H1 (cell line): ENCODE data around the gene SLC12A5. TPM values are rescaled to one million over a fixed set of nuclear protein-coding genes. Genes with fewer than 3 reads are reported as not detected.

ENCODE experiments used
- CTCF ChIA-PET: fragments of 300-600 bp; sonication (Branson Sonifier 250); formaldehyde crosslinking; loops from one replicate; lab custom pipeline; 2021; ENCODE audit not compliant: partially characterized antibody; lab: Charles Lee
- POLR2A ChIA-PET: fragments of 300-600 bp; sonication (Branson Sonifier 250); formaldehyde crosslinking; loops from one replicate; lab custom pipeline; 2021; ENCODE audit warnings: inconsistent platforms; ENCODE audit not compliant: partially characterized antibody; lab: Charles Lee
- DNase-seq, 2 experiments: peaks; one replicate each; pipeline versions ENCODE4 v3.0.0 to v3.0.0-alpha.2; 2010 to 2022; ENCODE audit warnings: low spot score in 2 of 2, low read depth in 1 of 2, mixed read lengths in 1 of 2
- FAIRE-seq: peaks from 2 replicates; lab custom pipeline; 2011; peaks lifted over from hg19 to GRCh38; lab: Jason Lieb, UNC
- H2AFZ ChIP-seq: 2 replicates; pipeline ENCODE4 v1.8.1; 2012; ENCODE audit warnings: low read length, inconsistent platforms
- H2AK5ac ChIP-seq: 2 replicates; pipeline ENCODE4 v1.6.1; 2013; ENCODE audit warnings: low read depth, low read length
- H2BK120ac ChIP-seq: replicated peaks from 2 replicates; pipeline ENCODE3; 2013; ENCODE audit warnings: low read depth, low read length, inconsistent platforms
- H2BK12ac ChIP-seq: 2 replicates; pipeline ENCODE4 v1.6.1; 2013; ENCODE audit warnings: low read depth, low read length
- H2BK15ac ChIP-seq: 2 replicates; pipeline ENCODE4 v1.6.1; 2013; ENCODE audit warnings: low read length
- H2BK20ac ChIP-seq: 2 replicates; pipeline ENCODE4 v1.6.1; 2013; ENCODE audit warnings: low read length
- H2BK5ac ChIP-seq: 2 replicates; pipeline ENCODE4 v1.6.1; 2013; ENCODE audit warnings: low read depth, low read length
- H3K14ac ChIP-seq: 2 replicates; pipeline ENCODE4 v1.6.1; 2013; ENCODE audit warnings: inconsistent platforms; ENCODE audit not compliant: insufficient read length
- H3K18ac ChIP-seq: 2 replicates; pipeline ENCODE4 v1.6.1; 2013; ENCODE audit warnings: low read length; ENCODE audit errors: extremely low read depth
- H3K23ac ChIP-seq: 2 replicates; pipeline ENCODE4 v1.6.1; 2013; ENCODE audit warnings: inconsistent platforms; ENCODE audit not compliant: insufficient read length
- H3K23me2 ChIP-seq: 2 replicates; pipeline ENCODE4 v1.6.1; 2013; ENCODE audit warnings: low read depth, low read length
- H3K27ac ChIP-seq: 2 replicates; pipeline ENCODE4 v1.6.1; 2011; ENCODE audit warnings: low read depth, low read length, inconsistent platforms
- H3K27me3 ChIP-seq, 4 experiments: replicated peaks in 1 of 4; 1 replicate in 1 of 4; 2 replicates in 3 of 4; pipeline versions ENCODE4 v1.6.1 to v1.8.1; 2011 to 2013; ENCODE audit warnings: low read length in 3 of 4, mild to moderate bottlenecking in 3 of 4, inconsistent platforms in 2 of 4, mixed read lengths in 2 of 4, moderate library complexity in 1 of 4; ENCODE audit not compliant: control insufficient read depth in 3 of 4, insufficient read depth in 3 of 4; ENCODE audit errors: extremely low read depth in 1 of 4
- H3K36me3 ChIP-seq, 4 experiments: 2 replicates each; pipeline versions ENCODE4 v1.6.1 to v1.8.1; 2011 to 2013; ENCODE audit warnings: mild to moderate bottlenecking in 4 of 4, low read length in 3 of 4, moderate library complexity in 2 of 4, control low read depth in 1 of 4, inconsistent platforms in 1 of 4; ENCODE audit not compliant: insufficient read depth in 4 of 4, control insufficient read depth in 2 of 4
- H3K4ac ChIP-seq: replicated peaks from 2 replicates; pipeline ENCODE3; 2013; ENCODE audit warnings: low read length, low read depth, mixed read lengths, inconsistent platforms; ENCODE audit not compliant: insufficient read length
- H3K4me1 ChIP-seq, 4 experiments: replicated peaks in 1 of 4; 1 replicate in 1 of 4; 2 replicates in 3 of 4; pipeline versions ENCODE4 v1.6.1 to v1.8.1; 2011 to 2013; ENCODE audit warnings: low read length in 3 of 4, inconsistent platforms in 2 of 4, mixed read lengths in 1 of 4; ENCODE audit not compliant: insufficient read depth in 4 of 4, control insufficient read depth in 3 of 4
- H3K4me2 ChIP-seq, 2 experiments: 2 replicates each; pipeline versions ENCODE4 v1.6.1 to v1.8.1; 2011 to 2013; ENCODE audit warnings: low read depth in 2 of 2, low read length in 2 of 2, control low read depth in 1 of 2, inconsistent platforms in 1 of 2, mild to moderate bottlenecking in 1 of 2; ENCODE audit not compliant: insufficient read depth in 1 of 2
- H3K4me3 ChIP-seq, 4 experiments: fragments of 200-600, 300-600 bp in 1 of 4; sonication (generic), shearing (Covaris generic), sonication (Bioruptor Twin) in 1 of 4; 2 replicates each; pipeline versions ENCODE4 v1.5.1 to v1.8.1; 2011 to 2016; ENCODE audit warnings: low read length in 4 of 4, low read depth in 3 of 4, control low read depth in 2 of 4, inconsistent platforms in 2 of 4, mild to moderate bottlenecking in 2 of 4, mixed read lengths in 1 of 4, moderate library complexity in 1 of 4; ENCODE audit not compliant: insufficient read depth in 2 of 4; ENCODE audit errors: extremely low read depth in 1 of 4
- H3K56ac ChIP-seq: replicated peaks from 2 replicates; pipeline ENCODE3; 2013; ENCODE audit warnings: low read depth, mild to moderate bottlenecking, mixed read lengths, low read length, inconsistent platforms; ENCODE audit not compliant: insufficient read length
- H3K79me1 ChIP-seq: 2 replicates; pipeline ENCODE4 v1.6.1; 2013; ENCODE audit warnings: low read depth, low read length, control low read depth
- H3K79me2 ChIP-seq, 2 experiments: 2 replicates each; pipeline versions ENCODE4 v1.6.1 to v1.8.1; 2012 to 2013; ENCODE audit warnings: low read length in 2 of 2, mild to moderate bottlenecking in 2 of 2, inconsistent platforms in 1 of 2; ENCODE audit not compliant: insufficient read depth in 2 of 2, control insufficient read depth in 1 of 2
- H3K9ac ChIP-seq, 4 experiments: replicated peaks in 1 of 4; 1 replicate in 1 of 4; 2 replicates in 3 of 4; pipeline versions ENCODE4 v1.6.1 to v1.8.1; 2011 to 2013; ENCODE audit warnings: low read depth in 3 of 4, low read length in 3 of 4, control low read depth in 2 of 4, mild to moderate bottlenecking in 2 of 4, moderate library complexity in 2 of 4, inconsistent platforms in 1 of 4; ENCODE audit errors: extremely low read depth in 1 of 4
- H3K9me3 ChIP-seq, 2 experiments: 2 replicates each; pipeline versions ENCODE4 v1.6.1 to v1.8.1; 2012 to 2013; ENCODE audit warnings: mild to moderate bottlenecking in 2 of 2, moderate library complexity in 2 of 2, control low read depth in 1 of 2, inconsistent platforms in 1 of 2, low read depth in 1 of 2, low read length in 1 of 2, mixed read lengths in 1 of 2; ENCODE audit not compliant: insufficient read depth in 2 of 2
- H4K20me1 ChIP-seq, 2 experiments: replicated peaks in 1 of 2; 2 replicates each; pipeline versions ENCODE3 to v1.8.1; 2011 to 2013; ENCODE audit warnings: inconsistent platforms in 2 of 2, low read length in 2 of 2, mild to moderate bottlenecking in 1 of 2; ENCODE audit not compliant: insufficient read depth in 2 of 2, control insufficient read depth in 1 of 2
- H4K5ac ChIP-seq: 2 replicates; pipeline ENCODE4 v1.6.1; 2013; ENCODE audit warnings: low read length, low read depth, mixed read lengths, inconsistent platforms; ENCODE audit not compliant: insufficient read length
- H4K8ac ChIP-seq: 2 replicates; pipeline ENCODE4 v1.8.0; 2013; ENCODE audit warnings: mild to moderate bottlenecking, moderate library complexity, low read length, inconsistent platforms; ENCODE audit not compliant: insufficient read depth; ENCODE audit errors: extremely low read depth
- H4K91ac ChIP-seq: replicated peaks from 2 replicates; pipeline ENCODE3; 2013; ENCODE audit warnings: low read length, mixed read lengths, inconsistent platforms; ENCODE audit not compliant: insufficient read length
- ATF3 ChIP-seq: IDR thresholded peaks from 2 replicates; pipeline ENCODE4 v1.6.1; 2011; ENCODE audit warnings: low read depth, mild to moderate bottlenecking, low read length; ENCODE audit not compliant: insufficient read depth
- BCL11A ChIP-seq, 2 experiments: IDR thresholded peaks; one replicate each; pipeline ENCODE4 v1.6.1; 2011; ENCODE audit warnings: low read depth in 2 of 2, low read length in 2 of 2, mild to moderate bottlenecking in 2 of 2
- CHD2 ChIP-seq: IDR thresholded peaks from 2 replicates; pipeline ENCODE4 v1.6.1; 2012; ENCODE audit warnings: low read length, improper control_type of control experiment
- EZH2 ChIP-seq: fragments of 200-600 bp; sonication (generic); IDR thresholded peaks from 2 replicates; pipeline ENCODE4 v1.7.1; 2012; ENCODE audit warnings: low read depth, mild to moderate bottlenecking, moderate library complexity, low read length, inconsistent platforms; ENCODE audit not compliant: severe bottlenecking
- HDAC6 ChIP-seq: IDR thresholded peaks from one replicate; pipeline ENCODE4 v1.7.1; 2012; ENCODE audit warnings: low read depth, mild to moderate bottlenecking, inconsistent platforms, low read length, moderate library complexity
- MAFK ChIP-seq: IDR thresholded peaks from 2 replicates; pipeline ENCODE4 v1.6.1; 2012; ENCODE audit warnings: low read depth, mild to moderate bottlenecking, improper control_type of control experiment, low read length
- PHF8 ChIP-seq: fragments of 200-600 bp; sonication (generic); conservative IDR thresholded peaks from 2 replicates; pipeline ENCODE4 v1.7.1; 2012; ENCODE audit warnings: low read depth, mild to moderate bottlenecking, inconsistent platforms, low read length, moderate library complexity
- POLR2AphosphoS5 ChIP-seq: IDR thresholded peaks from 2 replicates; pipeline ENCODE4 v1.6.1; 2011; ENCODE audit warnings: low read depth, low read length
- RNF2 ChIP-seq: fragments of 200-900, 300-1000 bp; sonication (generic); IDR thresholded peaks from 2 replicates; pipeline ENCODE4 v1.7.1; 2016; ENCODE audit warnings: borderline replicate concordance, low read depth, mild to moderate bottlenecking, antibody characterized with exemption, low read length; ENCODE audit not compliant: poor library complexity, severe bottlenecking; ENCODE audit errors: missing control alignments
- SIN3A ChIP-seq, 2 experiments: IDR thresholded peaks in 1 of 2; conservative IDR thresholded peaks in 1 of 2; 2 replicates each; pipeline ENCODE4 v1.6.1; 2011 to 2012; ENCODE audit warnings: low read length in 2 of 2, improper control_type of control experiment in 1 of 2, low read depth in 1 of 2, mild to moderate bottlenecking in 1 of 2
- SRF ChIP-seq: IDR thresholded peaks from 2 replicates; pipeline ENCODE4 v1.6.1; 2011; ENCODE audit warnings: mild to moderate bottlenecking, low read depth, low read length, moderate library complexity
- TAF1 ChIP-seq: IDR thresholded peaks from 2 replicates; pipeline ENCODE4 v1.6.1; 2011; ENCODE audit warnings: mild to moderate bottlenecking, low read depth, low read length
- WGBS, 2 experiments: shearing (Covaris generic) in 1 of 2; methylation state at CpG; one replicate each; pipeline versions ENCODE4 v1.1.6 to v1.1.7; 2013 to 2015; ENCODE audit warnings: low lambda C conversion rate in 2 of 2, mixed read lengths in 2 of 2, inconsistent platforms in 1 of 2, low coverage in 1 of 2, missing lambda C conversion rate in 1 of 2; ENCODE audit not compliant: insufficient replicate concordance in 2 of 2, insufficient coverage in 1 of 2, insufficient read length in 1 of 2; ENCODE audit errors: extremely low coverage in 1 of 2, missing lambda C conversion rate in 1 of 2; 5-methylcytosine and 5-hydroxymethylcytosine counted together
- polyA plus RNA-seq, 7 experiments: library from polyadenylated mRNA; depleted of rRNA in 3 of 7; stranded (reverse) in 5 of 7; unstranded in 2 of 7; fragments of >200 nt in 5 of 7; fragments of 200-250 nt in 2 of 7; gene quantifications; 1 replicate in 5 of 7; 2 replicates in 1 of 7; 4 replicates in 1 of 7; pipeline versions ENCODE4 v1.2.1 to v1.2.3, GENCODE V29; 2011 to 2013; ENCODE audit warnings: missing spikeins in 2 of 7, mixed read lengths in 2 of 7
- total RNA-seq: library from RNA; stranded (reverse); fragmentation: NEBNext Ultra II Directional; extraction: Animal tissue kit (Norgen Biotek cat#: 25700); gene quantifications from 2 replicates; pipeline ENCODE4 v1.2.1, GENCODE V29; 2021

The SLC12A5 gene
- total and polyA plus RNA-seq, 2 of the 8 experiments (the other 6 are each of a cell fraction or from before 2014, with no cell fraction given), result 1.9 to 7.3 TPM

GRCh38 chr20:46084805-46085178, 55.8 kb downstream of the SLC12A5 start:
- no peak overlapping the region for H4K5ac ChIP-seq
- no peak overlapping the region for H3K27ac ChIP-seq
- H3K79me1 ChIP-seq, result peaks cover 5% of the 10 kb centered on the region; the same call in 1 of the 2 replicates
- no peaks in the 10 kb centered on the region; the same call in 1 of the 2 replicates for H3K23me2 ChIP-seq
- no peak overlapping the region for H3K9ac ChIP-seq
- no peak overlapping the region for H4K91ac ChIP-seq
- H2BK5ac ChIP-seq, result no peak overlapping the region
- ChIA-PET POLR2A (interaction anchor here (0.6 to 3.0 kb wide), 5 partner anchors 11 to 1596 kb away, joined by 3 to 8 read pairs (median 3); no protein-coding TSS in a partner anchor), CTCF (interaction anchor here (0.5 to 1.2 kb wide), 6 partner anchors 10 to 88 kb away, joined by 3 to 5 read pairs (median 3); no protein-coding TSS in a partner anchor)
- H3K27me3 ChIP-seq, result no peaks in the 10 kb centered on the region
- H3K4ac ChIP-seq, result no peak overlapping the region
- no peak overlapping the region; the same call in 1 of the 2 replicates for H2BK20ac ChIP-seq
- H3K9me3 ChIP-seq, result no peaks in the 10 kb centered on the region
- H3K4me1 ChIP-seq, result peaks cover 0 to 6% (median 2%) of the 10 kb centered on the region in 4 experiments; a peak in 4 of 7 replicates
- H2BK15ac ChIP-seq, result no peak overlapping the region
- no peaks in the 10 kb centered on the region for H3K36me3 ChIP-seq
- no peak overlapping the region for H2BK12ac ChIP-seq
- FAIRE-seq (no peak), DNase-seq (no peak)
- H2BK120ac ChIP-seq, result no peak overlapping the region
- no peak overlapping the region for H2AK5ac ChIP-seq
- H3K56ac ChIP-seq, result no peak overlapping the region
- no peak overlapping the region for H2AFZ ChIP-seq
- H3K14ac ChIP-seq, result no peak overlapping the region
- H3K4me2 ChIP-seq, result no peak overlapping the region
- H3K4me3 ChIP-seq, result no peak overlapping the region
- no peak overlapping the region for H3K18ac ChIP-seq
- no peak overlapping the region for H3K23ac ChIP-seq
- peaks cover 17 to 93% of the 10 kb centered on the region in 2 experiments for H3K79me2 ChIP-seq
- peaks cover 13 to 16% of the 10 kb centered on the region in 2 experiments for H4K20me1 ChIP-seq
- no peak overlapping the region for H4K8ac ChIP-seq
- 100% methylated on average over 3 of the region's 3 CpGs; no CpG with 5 or more reads in 1 of the 2 experiments for WGBS, 2 experiments
- TF ChIP-seq SIN3A (conservative IDR thresholded peaks at IDR 0.05 in 1 of 2, IDR thresholded peaks at IDR 0.05 in 1 of 2; ENCODE audit: low read depth in 1 of 2, low read length in 2 of 2), result no peak
- TF ChIP-seq CHD2, result no peak
- no peak for TF ChIP-seq POLR2AphosphoS5
- TF ChIP-seq EZH2, result no peak
- no peak for TF ChIP-seq TAF1
- no peak for TF ChIP-seq HDAC6
- TF ChIP-seq PHF8, result no peak
- TF ChIP-seq MAFK, result no peak
- TF ChIP-seq BCL11A (IDR thresholded peaks at IDR 0.05; ENCODE audit: low read depth in 2 of 2, low read length in 2 of 2), result no peak
- TF ChIP-seq SRF, result no peak
- TF ChIP-seq RNF2, result no peak
- TF ChIP-seq ATF3, result no peak
